ENCODE results near the gene EDA. TPM values are rescaled to one million over a fixed set of nuclear protein-coding genes. Genes with fewer than 3 reads are reported as not detected.

EDA gene
- total RNA-seq, 2 experiments from 2014 or later: 1.8 to 3.9 TPM

GRCh38 chrX:69626129-69626528, 10.2 kb downstream of the EDA start:
- ChIA-PET POLR2A (interaction anchor here (0.5 kb wide), 1 partner anchor 158 kb away, joined by 5 read pairs; no protein-coding TSS in a partner anchor), CTCF (ENCODE audit: unreplicated experiment) (no interaction called here)
- Histone ChIP-seq H3K4me2 (ENCODE audit: low read length) (no peak overlapping the region), H3K4me1 (ENCODE audit: insufficient read depth, low read length, poor library complexity, severe bottlenecking) (peaks cover 17% of the 10 kb centered on the region), H2AFZ (ENCODE audit: low read length) (peak overlapping the region; percentile 41; the same call in 1 of the 2 replicates), H3K27ac (ENCODE audit: low read depth, low read length, poor library complexity, severe bottlenecking) (no peak overlapping the region), H3K4me3 (ENCODE audit: low read depth, low read length, poor library complexity, severe bottlenecking) (no peak overlapping the region), H3K79me2 (ENCODE audit: insufficient read depth, low read depth, low read length) (no peaks in the 10 kb centered on the region), H3K9me3 (ENCODE audit: low read length) (no peaks in the 10 kb centered on the region), H3K36me3 (ENCODE audit: insufficient read depth, low read length) (no peaks in the 10 kb centered on the region), H4K20me1 (ENCODE audit: insufficient read depth, low read length) (no peaks in the 10 kb centered on the region), H3K9me2 (ENCODE audit: insufficient read depth, low read length) (no peaks in the 10 kb centered on the region)
- DNase-seq (ENCODE audit: low spot score): no peak
- TF ChIP-seq, protein P1, sequence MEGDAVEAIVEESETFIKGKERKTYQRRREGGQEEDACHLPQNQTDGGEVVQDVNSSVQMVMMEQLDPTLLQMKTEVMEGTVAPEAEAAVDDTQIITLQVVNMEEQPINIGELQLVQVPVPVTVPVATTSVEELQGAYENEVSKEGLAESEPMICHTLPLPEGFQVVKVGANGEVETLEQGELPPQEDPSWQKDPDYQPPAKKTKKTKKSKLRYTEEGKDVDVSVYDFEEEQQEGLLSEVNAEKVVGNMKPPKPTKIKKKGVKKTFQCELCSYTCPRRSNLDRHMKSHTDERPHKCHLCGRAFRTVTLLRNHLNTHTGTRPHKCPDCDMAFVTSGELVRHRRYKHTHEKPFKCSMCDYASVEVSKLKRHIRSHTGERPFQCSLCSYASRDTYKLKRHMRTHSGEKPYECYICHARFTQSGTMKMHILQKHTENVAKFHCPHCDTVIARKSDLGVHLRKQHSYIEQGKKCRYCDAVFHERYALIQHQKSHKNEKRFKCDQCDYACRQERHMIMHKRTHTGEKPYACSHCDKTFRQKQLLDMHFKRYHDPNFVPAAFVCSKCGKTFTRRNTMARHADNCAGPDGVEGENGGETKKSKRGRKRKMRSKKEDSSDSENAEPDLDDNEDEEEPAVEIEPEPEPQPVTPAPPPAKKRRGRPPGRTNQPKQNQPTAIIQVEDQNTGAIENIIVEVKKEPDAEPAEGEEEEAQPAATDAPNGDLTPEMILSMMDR (conservative IDR thresholded peaks at IDR 0.05; ENCODE audit: low read length): no peak
- no peak for TF ChIP-seq EZH2phosphoT487 (IDR thresholded peaks at IDR 0.05; ENCODE audit: borderline replicate concordance, low read depth, low read length)
- no TSS peak for BruUV-seq (replicated peaks)
- intact Hi-C loops (cut with micrococcal nuclease; ENCODE audit: unreplicated experiment): no loop called here

DNA sequence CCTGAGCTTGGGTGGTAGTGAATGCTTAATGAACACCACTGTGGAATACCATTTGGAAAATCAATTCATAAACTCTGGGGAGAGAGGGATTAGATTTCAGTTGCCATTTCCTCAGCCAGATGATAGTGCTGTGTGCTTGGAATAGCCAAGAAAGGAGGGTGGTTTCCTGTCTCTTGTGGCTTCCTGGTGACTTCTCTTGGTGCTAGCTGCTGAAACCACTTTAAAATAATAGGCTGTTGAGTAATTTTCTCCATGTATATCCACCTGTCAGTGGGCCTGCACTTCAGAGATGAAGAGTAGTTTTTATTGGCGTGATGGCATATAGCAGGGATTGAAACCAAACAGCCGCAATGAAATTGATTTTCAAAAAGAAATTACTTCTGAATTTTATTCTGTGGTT, 11.8 kb downstream of the EDA start:
- intact Hi-C loops (cut with micrococcal nuclease; ENCODE audit: unreplicated experiment): no loop called here
- TF ChIP-seq EZH2phosphoT487 (IDR thresholded peaks at IDR 0.05; ENCODE audit: borderline replicate concordance, low read depth, low read length): no peak
- TF ChIP-seq, protein P1 (conservative IDR thresholded peaks at IDR 0.05; ENCODE audit: low read length): no peak
- H3K4me2 ChIP-seq (ENCODE audit: low read length): no peak overlapping the region
- no peaks in the 10 kb centered on the region for H4K20me1 ChIP-seq (ENCODE audit: insufficient read depth, low read length)
- peaks cover 17% of the 10 kb centered on the region for H3K4me1 ChIP-seq (ENCODE audit: insufficient read depth, low read length, poor library complexity, severe bottlenecking)
- H3K36me3 ChIP-seq (ENCODE audit: insufficient read depth, low read length): no peaks in the 10 kb centered on the region
- no peak overlapping the region for H3K27ac ChIP-seq (ENCODE audit: low read depth, low read length, poor library complexity, severe bottlenecking)
- H3K4me3 ChIP-seq (ENCODE audit: low read depth, low read length, poor library complexity, severe bottlenecking): no peak overlapping the region
- no peak overlapping the region for H2AFZ ChIP-seq (ENCODE audit: low read length)
- no peaks in the 10 kb centered on the region for H3K79me2 ChIP-seq (ENCODE audit: insufficient read depth, low read depth, low read length)
- CTCF ChIA-PET (ENCODE audit: unreplicated experiment): interaction anchor here (0.6 kb wide), 1 partner anchor 26 kb away, joined by 3 read pairs; no protein-coding TSS in a partner anchor
- H3K9me2 ChIP-seq (ENCODE audit: insufficient read depth, low read length): no peaks in the 10 kb centered on the region
- BruUV-seq (replicated peaks): no TSS peak
- no peaks in the 10 kb centered on the region for H3K9me3 ChIP-seq (ENCODE audit: low read length)
- no peak for DNase-seq (ENCODE audit: low spot score)
- POLR2A ChIA-PET: interaction anchor here (1.0 to 1.8 kb wide), 2 partner anchors 9 to 110 kb away, joined by 3 to 7 read pairs; no protein-coding TSS in a partner anchor

- CTCF ChIA-PET (ENCODE audit: unreplicated experiment): no interaction called here
- no TSS peak for BruUV-seq (replicated peaks)
Observed at GRCh38 chrX:69630147-69630546, 14.2 kb downstream of the EDA start.

More at GRCh38 chrX:69630147-69630546, 14.2 kb downstream of the EDA start:
- Histone ChIP-seq H3K4me2 (ENCODE audit: low read length) (no peak overlapping the region), H3K4me3 (ENCODE audit: low read depth, low read length, poor library complexity, severe bottlenecking) (no peak overlapping the region), H3K36me3 (ENCODE audit: insufficient read depth, low read length) (no peaks in the 10 kb centered on the region), H3K79me2 (ENCODE audit: insufficient read depth, low read depth, low read length) (no peaks in the 10 kb centered on the region), H4K20me1 (ENCODE audit: insufficient read depth, low read length) (no peaks in the 10 kb centered on the region), H3K27ac (ENCODE audit: low read depth, low read length, poor library complexity, severe bottlenecking) (no peak overlapping the region), H3K4me1 (ENCODE audit: insufficient read depth, low read length, poor library complexity, severe bottlenecking) (peaks cover 17% of the 10 kb centered on the region), H2AFZ (ENCODE audit: low read length) (no peak overlapping the region), H3K9me3 (ENCODE audit: low read length) (no peaks in the 10 kb centered on the region), H3K9me2 (ENCODE audit: insufficient read depth, low read length) (no peaks in the 10 kb centered on the region)
- DNase-seq (ENCODE audit: low spot score): no peak
- POLR2A ChIA-PET: no interaction called here
- TF ChIP-seq EZH2phosphoT487 (IDR thresholded peaks at IDR 0.05; ENCODE audit: borderline replicate concordance, low read depth, low read length): no peak
- TF ChIP-seq, protein P1 (conservative IDR thresholded peaks at IDR 0.05; ENCODE audit: low read length): no peak
- intact Hi-C loops (cut with micrococcal nuclease; ENCODE audit: unreplicated experiment): no loop called here

All from OCI-LY7 (cell line).